Measurements from ENCODE around the gene TUSC2.

TUSC2 gene

DNA sequence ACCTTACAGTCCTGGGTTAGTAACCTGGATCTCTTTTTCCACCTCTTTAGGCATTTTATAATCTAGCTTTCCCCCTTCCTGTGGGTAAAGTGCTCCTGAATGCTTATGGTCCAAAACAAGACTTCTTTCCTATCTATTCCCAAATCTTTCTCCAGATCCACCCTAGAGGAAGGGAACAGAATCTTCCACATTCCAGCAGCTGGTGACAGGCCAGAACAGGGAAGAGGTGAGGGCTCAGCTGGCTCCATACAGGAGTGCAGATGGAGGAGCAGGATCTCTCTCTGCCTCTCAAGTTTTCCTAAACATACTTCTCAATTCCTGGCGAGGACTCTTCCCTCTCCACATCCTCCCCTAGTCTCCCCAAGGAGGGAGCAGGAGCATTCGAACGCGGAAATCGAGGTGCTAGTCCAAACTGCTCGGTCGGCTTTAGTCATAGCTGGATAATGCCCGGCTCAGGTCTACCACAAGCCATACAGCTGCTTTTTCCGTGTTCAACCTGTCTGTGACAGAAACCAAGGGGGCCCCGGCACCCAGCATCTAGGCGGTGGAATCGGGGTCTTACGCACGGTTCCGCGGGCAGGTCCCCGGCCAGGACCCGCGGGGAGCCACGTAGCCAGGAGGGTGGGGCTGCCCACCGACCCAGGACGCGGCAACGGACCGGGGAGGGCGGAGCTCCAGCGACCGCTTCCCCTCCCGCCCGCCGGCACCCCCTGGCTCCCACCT lies 8.6 kb upstream of the TUSC2 start:
- peak overlapping the region; percentile 94 for H3K27ac ChIP-seq
- H3K27me3 ChIP-seq (replicated peaks): no peaks in the 10 kb centered on the region
- peaks cover 3% of the 10 kb centered on the region for H3K36me3 ChIP-seq (replicated peaks)
- no peak for DNase-seq
- H3K4me3 ChIP-seq (ENCODE audit: low read depth, low read length): peak overlapping the region; percentile 79
- TF ChIP-seq, protein P1, sequence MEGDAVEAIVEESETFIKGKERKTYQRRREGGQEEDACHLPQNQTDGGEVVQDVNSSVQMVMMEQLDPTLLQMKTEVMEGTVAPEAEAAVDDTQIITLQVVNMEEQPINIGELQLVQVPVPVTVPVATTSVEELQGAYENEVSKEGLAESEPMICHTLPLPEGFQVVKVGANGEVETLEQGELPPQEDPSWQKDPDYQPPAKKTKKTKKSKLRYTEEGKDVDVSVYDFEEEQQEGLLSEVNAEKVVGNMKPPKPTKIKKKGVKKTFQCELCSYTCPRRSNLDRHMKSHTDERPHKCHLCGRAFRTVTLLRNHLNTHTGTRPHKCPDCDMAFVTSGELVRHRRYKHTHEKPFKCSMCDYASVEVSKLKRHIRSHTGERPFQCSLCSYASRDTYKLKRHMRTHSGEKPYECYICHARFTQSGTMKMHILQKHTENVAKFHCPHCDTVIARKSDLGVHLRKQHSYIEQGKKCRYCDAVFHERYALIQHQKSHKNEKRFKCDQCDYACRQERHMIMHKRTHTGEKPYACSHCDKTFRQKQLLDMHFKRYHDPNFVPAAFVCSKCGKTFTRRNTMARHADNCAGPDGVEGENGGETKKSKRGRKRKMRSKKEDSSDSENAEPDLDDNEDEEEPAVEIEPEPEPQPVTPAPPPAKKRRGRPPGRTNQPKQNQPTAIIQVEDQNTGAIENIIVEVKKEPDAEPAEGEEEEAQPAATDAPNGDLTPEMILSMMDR (IDR thresholded peaks at IDR 0.05; ENCODE audit: low read depth, low read length, missing control alignments): peak; percentile 1
- in situ Hi-C loops (cut with HindIII; ENCODE audit: low pct_ligation_motif_present, low sequenced_read_pairs): no loop called here

DNA sequence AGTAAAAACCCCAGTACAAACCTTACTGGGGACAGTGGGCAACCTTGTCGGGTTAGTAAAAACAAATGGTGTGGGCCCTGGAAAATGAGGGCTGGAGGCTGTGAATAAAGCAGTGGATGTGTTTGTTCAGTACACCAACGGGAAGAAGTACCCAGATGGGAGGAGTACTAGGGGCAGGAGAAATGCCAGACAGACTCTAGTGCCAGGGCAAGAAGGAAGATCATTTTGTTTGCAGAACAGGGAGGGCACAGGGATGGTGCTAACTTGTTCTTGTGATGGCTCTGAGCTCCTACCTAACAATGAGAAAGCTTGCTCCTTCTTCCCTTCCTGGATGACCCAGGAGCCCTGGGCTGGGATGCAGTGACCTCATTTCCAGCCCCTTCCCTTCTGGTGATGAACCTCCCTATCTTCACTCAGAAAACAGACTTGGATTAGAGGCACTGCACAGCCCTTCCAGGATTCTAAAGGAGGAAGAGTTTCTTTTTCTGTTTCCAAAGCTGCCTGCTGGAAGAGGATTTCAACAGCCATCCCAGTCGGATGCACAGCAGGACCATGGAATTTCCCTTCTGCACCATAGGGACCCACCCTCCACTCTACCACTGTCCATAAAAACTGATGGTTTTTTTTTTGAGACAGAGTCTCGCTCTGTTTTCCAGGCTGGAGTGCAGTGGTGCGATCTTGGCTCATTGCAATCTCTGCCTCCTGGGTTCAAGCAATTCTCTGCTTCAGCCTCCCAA lies 6.5 kb upstream of the TUSC2 start:
- TF ChIP-seq, protein P1 (IDR thresholded peaks at IDR 0.05; ENCODE audit: low read depth, low read length, missing control alignments): no peak
- peak overlapping the region; percentile 94 for H3K27ac ChIP-seq
- H3K4me3 ChIP-seq (ENCODE audit: low read depth, low read length): no peak overlapping the region
- peaks cover 23% of the 10 kb centered on the region for H3K36me3 ChIP-seq (replicated peaks)
- in situ Hi-C loops (cut with HindIII; ENCODE audit: low pct_ligation_motif_present, low sequenced_read_pairs): no loop called here
- H3K27me3 ChIP-seq (replicated peaks): no peaks in the 10 kb centered on the region
- DNase-seq: no peak

DNA sequence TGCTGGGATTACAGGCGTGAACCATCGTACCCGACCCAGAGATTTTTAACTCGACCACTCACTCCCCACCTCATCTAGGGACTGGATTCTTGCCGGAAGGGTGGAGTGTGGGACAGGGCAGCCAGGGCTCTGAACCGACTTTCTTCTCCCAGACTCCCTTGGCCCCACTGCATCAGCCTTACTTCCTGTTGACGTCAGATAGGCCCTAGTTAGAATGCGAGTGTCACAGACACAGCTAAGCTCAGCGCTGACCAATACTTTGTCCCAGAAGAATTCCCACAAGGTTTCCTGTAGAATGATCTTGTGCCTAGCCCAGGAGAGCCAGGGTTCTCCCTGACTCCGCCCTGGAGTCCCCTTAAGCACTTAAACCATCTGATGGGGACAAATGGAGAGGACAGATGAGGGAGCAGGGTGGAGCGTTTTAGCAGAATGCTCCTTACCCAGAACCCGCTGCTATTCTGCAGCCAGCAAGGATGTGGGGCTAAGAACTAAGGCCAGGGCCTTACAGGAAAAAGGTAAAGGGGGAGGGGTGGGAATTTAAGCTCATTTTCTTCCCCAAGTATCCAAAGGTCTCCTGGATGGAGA lies 5.8 kb upstream of the TUSC2 start:
- H3K4me3 ChIP-seq (ENCODE audit: low read depth, low read length): no peak overlapping the region
- peak overlapping the region; percentile 94 for H3K27ac ChIP-seq
- H3K27me3 ChIP-seq (replicated peaks): no peaks in the 10 kb centered on the region
- TF ChIP-seq, protein P1 (IDR thresholded peaks at IDR 0.05; ENCODE audit: low read depth, low read length, missing control alignments): no peak
- DNase-seq: peak; percentile 94
- in situ Hi-C loops (cut with HindIII; ENCODE audit: low pct_ligation_motif_present, low sequenced_read_pairs): no loop called here
- H3K36me3 ChIP-seq (replicated peaks): peaks cover 27% of the 10 kb centered on the region

DNA sequence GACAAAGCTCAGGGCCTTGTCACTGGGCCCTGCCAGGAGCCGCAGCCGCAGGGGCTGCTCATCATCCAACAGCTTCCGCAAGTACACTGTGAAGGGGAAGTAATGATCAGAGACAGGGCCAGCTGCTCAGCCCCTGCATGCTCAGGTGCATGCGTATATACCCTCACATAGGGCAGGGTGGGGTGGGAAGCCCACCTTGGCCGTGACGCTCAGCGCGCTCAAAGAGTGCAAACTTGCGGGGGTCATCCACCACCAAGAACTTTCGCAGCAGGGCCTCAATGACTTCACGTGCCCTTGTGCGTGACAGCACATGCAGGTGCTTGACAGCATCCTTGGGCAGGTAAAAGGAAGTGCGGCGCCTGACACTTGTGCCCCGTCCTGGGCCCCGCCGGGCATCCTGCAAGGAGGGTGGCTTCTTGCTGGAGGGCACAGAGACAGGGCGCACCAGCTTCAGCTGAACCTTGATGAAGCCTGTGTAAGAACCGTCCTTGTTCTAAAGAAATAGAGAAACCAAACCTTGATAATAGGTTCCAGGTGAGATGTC lies 3.4 kb upstream of the TUSC2 start:
- TF ChIP-seq, protein P1 (IDR thresholded peaks at IDR 0.05; ENCODE audit: low read depth, low read length, missing control alignments): no peak
- H3K27ac ChIP-seq: no peak overlapping the region
- peaks cover 27% of the 10 kb centered on the region for H3K36me3 ChIP-seq (replicated peaks)
- no peak for DNase-seq
- H3K4me3 ChIP-seq (ENCODE audit: low read depth, low read length): no peak overlapping the region
- no peaks in the 10 kb centered on the region for H3K27me3 ChIP-seq (replicated peaks)
- in situ Hi-C loops (cut with HindIII; ENCODE audit: low pct_ligation_motif_present, low sequenced_read_pairs): no loop called here

DNA sequence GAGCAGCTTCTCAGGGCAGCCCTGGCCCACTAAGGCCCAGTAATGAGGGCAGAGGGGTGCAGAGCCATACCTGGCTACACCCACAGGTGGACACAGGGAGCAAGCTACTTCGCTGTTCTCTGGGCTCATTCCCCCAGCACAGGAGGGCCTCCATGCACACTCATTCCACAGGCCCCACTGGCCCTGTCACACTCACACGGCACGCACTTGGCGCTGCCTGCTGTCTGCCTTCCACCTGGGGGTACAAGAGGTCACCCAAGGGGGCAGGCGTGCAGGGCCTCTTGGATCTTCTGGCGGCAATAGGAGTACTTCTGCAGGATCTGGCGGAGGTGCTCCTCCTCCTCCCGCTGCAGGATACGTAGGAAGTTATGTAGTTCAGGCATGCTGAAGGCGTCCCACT lies 2.3 kb upstream of the TUSC2 start:
- in situ Hi-C loops (cut with HindIII; ENCODE audit: low pct_ligation_motif_present, low sequenced_read_pairs): no loop called here
- TF ChIP-seq, protein P1 (IDR thresholded peaks at IDR 0.05; ENCODE audit: low read depth, low read length, missing control alignments): no peak
- Histone ChIP-seq H3K36me3 (replicated peaks) (peaks cover 30% of the 10 kb centered on the region), H3K27ac (no peak overlapping the region), H3K27me3 (replicated peaks) (no peaks in the 10 kb centered on the region), H3K4me3 (ENCODE audit: low read depth, low read length) (no peak overlapping the region)
- no peak for DNase-seq

Data from brain microvascular endothelial cell (primary cell).